ENCODE results near the gene TSLP. TPM values are rescaled to one million over a fixed set of nuclear protein-coding genes. Genes with fewer than 3 reads are reported as not detected.

TSLP gene
- total and polyA plus RNA-seq, 9 of the 15 experiments (the other 6 are each of a cell fraction or from before 2014, with no cell fraction given) = 0.09 to 2.8 (median 1.2) TPM

DNA sequence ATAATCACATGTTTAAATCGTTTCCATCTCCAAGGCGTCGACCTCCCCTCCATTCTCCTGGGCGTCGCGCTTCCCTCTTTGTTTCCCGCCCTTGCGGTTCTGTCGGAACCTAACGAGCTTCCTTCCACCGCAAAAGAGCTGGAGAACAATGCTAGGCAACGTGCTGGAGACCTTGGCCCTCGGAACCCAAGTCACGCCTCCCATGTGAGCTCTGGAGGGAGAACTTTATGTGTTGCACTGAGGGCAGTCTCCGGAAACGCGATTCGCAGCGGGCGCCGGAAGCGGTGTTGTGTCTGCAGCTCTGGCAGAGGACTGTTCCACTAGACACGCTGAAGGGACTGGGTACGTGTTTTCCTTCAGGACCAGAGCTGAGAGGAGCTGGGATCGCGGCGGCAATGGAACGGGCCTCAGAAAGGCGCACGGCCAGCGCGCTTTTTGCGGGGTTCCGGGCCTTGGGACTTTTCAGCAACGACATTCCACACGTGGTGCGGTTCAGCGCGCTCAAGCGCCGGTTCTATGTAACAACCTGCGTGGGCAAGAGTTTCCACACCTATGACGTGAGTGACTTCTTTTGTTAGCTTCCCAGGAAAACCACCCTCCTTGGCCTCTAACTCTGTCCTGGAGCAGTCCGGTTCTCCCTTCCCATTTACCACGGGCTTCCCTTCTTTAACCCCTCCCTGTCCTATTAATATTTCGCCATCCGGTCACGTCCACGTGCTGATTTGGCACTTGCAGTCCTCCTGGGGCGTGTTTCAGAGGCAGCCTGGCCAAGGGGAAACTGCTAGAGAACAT lies 20.7 kb downstream of the TSLP start, which contains the start of gene WDR36 (continued):
- TF ChIP-seq, protein P1, sequence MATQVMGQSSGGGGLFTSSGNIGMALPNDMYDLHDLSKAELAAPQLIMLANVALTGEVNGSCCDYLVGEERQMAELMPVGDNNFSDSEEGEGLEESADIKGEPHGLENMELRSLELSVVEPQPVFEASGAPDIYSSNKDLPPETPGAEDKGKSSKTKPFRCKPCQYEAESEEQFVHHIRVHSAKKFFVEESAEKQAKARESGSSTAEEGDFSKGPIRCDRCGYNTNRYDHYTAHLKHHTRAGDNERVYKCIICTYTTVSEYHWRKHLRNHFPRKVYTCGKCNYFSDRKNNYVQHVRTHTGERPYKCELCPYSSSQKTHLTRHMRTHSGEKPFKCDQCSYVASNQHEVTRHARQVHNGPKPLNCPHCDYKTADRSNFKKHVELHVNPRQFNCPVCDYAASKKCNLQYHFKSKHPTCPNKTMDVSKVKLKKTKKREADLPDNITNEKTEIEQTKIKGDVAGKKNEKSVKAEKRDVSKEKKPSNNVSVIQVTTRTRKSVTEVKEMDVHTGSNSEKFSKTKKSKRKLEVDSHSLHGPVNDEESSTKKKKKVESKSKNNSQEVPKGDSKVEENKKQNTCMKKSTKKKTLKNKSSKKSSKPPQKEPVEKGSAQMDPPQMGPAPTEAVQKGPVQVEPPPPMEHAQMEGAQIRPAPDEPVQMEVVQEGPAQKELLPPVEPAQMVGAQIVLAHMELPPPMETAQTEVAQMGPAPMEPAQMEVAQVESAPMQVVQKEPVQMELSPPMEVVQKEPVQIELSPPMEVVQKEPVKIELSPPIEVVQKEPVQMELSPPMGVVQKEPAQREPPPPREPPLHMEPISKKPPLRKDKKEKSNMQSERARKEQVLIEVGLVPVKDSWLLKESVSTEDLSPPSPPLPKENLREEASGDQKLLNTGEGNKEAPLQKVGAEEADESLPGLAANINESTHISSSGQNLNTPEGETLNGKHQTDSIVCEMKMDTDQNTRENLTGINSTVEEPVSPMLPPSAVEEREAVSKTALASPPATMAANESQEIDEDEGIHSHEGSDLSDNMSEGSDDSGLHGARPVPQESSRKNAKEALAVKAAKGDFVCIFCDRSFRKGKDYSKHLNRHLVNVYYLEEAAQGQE (IDR thresholded peaks at IDR 0.05; ENCODE audit: borderline replicate concordance) = no peak
- TF ChIP-seq, protein P1 (CRISPR knock-in tag; IDR thresholded peaks at IDR 0.05; ENCODE audit: low read depth) = peak; percentile 59; the same call in 1 of the 2 replicates
- TF ChIP-seq TRIM24 (IDR thresholded peaks at IDR 0.05) (peak; percentile 47 to 99; a peak in 3 of 4 replicates), NFIX (CRISPR knock-in tag; IDR thresholded peaks at IDR 0.05; ENCODE audit: low read depth) (no peak), CBX8 (IDR thresholded peaks at IDR 0.05; ENCODE audit: borderline replicate concordance, extremely low read depth, low read depth, low read length, poor library complexity, severe bottlenecking) (no peak), ZBTB11 (CRISPR knock-in tag; IDR thresholded peaks at IDR 0.05) (peak; percentile 98 to 100 (median 100)), SRSF9 (IDR thresholded peaks at IDR 0.05; ENCODE audit: borderline replicate concordance, low read depth, low read length) (no peak)
- TF ChIP-seq, protein P2, sequence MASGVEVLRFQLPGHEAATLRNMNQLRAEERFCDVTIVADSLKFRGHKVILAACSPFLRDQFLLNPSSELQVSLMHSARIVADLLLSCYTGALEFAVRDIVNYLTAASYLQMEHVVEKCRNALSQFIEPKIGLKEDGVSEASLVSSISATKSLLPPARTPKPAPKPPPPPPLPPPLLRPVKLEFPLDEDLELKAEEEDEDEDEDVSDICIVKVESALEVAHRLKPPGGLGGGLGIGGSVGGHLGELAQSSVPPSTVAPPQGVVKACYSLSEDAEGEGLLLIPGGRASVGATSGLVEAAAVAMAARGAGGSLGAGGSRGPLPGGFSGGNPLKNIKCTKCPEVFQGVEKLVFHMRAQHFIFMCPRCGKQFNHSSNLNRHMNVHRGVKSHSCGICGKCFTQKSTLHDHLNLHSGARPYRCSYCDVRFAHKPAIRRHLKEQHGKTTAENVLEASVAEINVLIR (CRISPR knock-in tag; IDR thresholded peaks at IDR 0.05) = peak; percentile 57; the same call in 1 of the 2 replicates
- TF ChIP-seq, protein P3, sequence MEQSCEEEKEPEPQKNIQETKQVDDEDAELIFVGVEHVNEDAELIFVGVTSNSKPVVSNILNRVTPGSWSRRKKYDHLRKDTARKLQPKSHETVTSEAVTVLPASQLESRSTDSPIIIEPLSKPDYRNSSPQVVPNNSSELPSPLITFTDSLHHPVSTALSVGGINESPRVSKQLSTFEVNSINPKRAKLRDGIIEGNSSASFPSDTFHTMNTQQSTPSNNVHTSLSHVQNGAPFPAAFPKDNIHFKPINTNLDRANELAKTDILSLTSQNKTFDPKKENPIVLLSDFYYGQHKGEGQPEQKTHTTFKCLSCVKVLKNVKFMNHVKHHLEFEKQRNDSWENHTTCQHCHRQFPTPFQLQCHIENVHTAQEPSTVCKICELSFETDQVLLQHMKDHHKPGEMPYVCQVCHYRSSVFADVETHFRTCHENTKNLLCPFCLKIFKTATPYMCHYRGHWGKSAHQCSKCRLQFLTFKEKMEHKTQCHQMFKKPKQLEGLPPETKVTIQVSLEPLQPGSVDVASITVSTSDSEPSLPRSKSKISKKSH (CRISPR knock-in tag; IDR thresholded peaks at IDR 0.05) = no peak
